GM19351 (cell line): ENCODE data around the gene LDHAL6B.

Source experiments
- ATAC-seq: cut with Tn5 transposase; IDR thresholded peaks from one replicate; pipeline ENCODE4 v1.9.1; 2021; ENCODE audit warnings: mild to moderate bottlenecking, moderate library complexity; ENCODE audit not compliant: unreplicated experiment

LDHAL6B gene

GRCh38 chr15:59216911-59217310 is 10.3 kb downstream of the LDHAL6B start:
- ATAC-seq = no peak

DNA sequence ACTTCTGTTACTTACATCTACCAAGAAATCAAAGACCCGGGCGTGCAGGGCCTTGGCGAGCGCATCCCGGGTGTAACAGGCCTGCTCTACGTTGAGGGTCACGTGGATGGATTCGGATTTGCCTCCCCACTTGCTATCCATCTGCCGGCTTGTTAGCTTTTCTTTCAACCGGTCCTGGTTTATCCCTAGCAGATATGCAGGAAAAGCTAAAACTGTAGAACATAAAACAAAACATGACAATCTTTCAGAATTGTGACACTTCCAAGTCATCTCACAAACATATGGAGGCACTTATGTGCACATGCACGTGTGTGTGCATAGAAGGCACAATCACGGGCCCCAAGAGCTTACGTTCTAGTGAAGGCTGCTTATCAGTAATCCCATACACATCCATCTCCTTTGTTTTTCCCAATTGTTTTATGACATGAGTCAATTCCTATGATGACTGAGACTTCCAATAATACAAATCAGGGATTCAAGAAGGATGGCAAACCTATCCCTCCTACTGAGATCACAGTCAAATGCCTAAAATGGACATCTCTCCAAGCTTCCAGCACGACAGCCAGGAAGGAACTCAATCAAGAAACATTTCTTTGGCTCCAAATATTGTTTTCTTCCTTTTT is 11.3 kb downstream of the LDHAL6B start:
- no peak for ATAC-seq

DNA sequence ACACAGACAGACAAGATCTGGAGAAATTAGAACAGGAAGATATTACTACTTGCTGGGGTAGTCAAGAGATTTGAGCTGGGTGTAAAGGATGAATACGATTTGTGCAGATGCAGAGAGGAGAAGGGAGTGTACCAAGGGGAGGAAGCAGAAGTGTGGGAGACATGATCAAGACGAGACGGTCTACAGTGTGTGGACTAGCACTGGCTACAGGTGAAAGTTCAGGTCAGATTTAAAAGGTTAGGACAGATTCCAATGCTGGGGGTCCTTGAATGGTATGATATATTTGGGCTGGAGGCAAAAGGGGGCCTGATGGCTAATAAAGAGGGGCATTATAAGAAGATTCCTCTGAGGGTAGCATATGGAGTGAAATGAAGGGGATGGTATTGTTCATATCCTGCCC is 12.1 kb downstream of the LDHAL6B start:
- ATAC-seq = no peak

DNA sequence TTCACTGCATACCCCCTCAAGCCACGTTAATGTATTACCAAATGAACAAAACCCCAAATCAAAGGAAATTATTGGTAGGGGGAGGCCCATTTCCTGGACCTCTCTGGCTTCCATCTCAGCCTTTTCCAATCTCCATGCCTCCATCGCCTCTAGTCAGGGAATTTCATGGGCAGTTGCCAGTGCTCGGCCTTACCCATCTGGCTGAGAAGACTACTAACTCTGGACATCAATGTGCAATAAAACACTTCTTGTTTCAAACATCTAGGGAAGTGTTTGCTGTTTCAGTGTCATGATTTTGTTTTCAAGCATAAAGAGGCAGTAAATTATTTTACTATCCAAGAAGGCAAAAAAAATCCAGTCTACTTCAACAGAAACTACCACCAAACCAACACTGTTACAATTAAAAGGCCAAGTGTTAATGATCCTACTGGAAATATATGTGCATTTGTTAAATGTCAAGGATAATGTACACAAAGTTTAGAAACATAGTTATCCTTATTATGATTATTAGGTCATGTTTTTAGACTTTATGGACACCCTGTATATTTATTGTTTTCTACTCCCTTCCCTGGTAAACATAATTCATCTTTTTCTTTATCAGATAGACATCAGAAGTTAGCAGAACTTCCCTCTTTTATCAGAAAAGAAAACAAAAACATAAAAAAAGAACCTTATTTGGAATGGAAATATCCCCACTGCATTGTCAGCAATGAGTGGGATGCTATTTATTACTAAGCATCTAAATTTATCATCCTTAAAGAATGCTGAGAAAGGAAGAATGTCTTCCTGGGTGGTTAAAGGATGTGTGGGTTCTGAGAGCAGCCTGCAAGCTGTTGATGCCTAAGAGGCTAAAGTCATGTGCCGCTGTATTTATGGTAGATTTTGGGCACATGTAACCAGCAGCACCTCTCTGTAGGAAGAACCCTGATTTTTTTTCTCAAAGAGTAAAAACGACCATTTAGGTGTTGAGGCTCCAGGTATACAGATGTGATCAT is 15.2 kb downstream of the LDHAL6B start:
- no peak for ATAC-seq

DNA sequence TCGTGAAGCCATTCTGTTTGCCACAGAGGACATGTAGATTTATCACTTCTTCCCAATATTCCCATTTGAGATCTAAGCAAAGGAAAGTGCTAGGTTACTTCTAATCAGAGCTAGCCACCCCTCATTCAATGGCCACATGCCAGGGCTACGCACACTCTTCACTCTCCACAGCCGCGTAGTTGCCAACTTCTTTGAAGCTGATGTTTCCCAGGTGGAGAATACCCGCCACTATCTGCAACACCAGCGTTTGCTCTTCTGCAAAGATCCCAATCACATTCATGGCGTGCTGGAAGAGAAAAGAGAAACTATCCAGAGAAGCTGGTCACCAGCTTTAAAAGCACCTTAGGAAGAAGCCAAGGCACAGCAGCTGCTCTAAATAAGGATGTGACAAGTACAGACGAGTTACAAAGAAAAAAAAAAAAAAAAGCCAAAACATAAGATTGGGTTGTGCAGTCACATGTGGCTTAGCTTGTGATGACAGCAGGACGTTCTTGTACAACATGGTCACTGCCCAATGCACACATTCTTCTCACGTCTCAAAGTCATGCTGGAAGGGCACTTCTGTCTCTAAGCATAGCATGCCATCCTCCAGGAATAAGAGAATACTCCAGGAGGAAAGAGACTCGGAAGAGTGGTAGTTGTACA is 16.4 kb downstream of the LDHAL6B start:
- ATAC-seq = no peak

DNA sequence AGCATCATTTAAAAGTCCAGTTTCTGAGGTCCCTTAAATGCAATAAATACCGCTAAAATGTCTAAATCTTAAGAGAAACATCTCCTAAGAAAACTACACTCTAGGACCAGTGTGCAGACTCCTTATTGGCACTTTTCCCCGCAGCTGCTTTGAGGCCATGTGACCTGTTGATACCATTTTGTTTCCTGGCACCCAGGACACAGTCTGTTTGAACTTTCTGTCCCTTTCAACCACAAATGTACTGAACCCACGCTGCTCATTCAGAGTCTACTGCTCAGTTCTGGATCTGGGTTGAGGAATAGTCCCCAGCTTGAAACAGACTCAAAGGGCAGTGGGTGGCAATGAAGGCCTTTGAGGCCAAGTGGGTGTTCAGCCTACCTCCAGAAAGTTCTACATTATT is 17.1 kb downstream of the LDHAL6B start:
- no peak for ATAC-seq

GRCh38 chr15:59224474-59224873 is 17.8 kb downstream of the LDHAL6B start:
- ATAC-seq = no peak

- ATAC-seq = no peak
These were observed 20.4 kb downstream of the LDHAL6B start for GRCh38 chr15:59227021-59227420.

- ATAC-seq = no peak
These were observed 22.4 kb downstream of the LDHAL6B start for GRCh38 chr15:59229015-59229414.

DNA sequence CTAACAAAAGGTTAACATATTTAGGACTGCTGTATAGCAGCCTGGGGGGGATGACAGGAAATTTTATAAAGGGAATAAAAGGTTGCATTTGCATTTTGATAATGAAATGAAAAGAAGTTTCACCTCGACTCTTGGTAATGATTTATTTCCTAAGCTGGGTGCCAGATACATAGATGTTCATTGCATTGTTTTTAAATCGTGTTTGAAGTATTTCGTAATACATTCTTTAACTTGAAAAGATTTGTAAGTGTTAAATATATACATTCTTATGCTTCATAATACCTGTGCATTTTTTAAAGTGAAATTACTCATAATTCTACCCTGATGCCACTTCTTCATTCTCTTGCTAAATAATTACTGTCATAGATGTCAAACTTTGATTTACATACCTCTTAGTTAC is 22.8 kb downstream of the LDHAL6B start:
- no peak for ATAC-seq

- ATAC-seq = no peak
These were observed 23.9 kb downstream of the LDHAL6B start for GRCh38 chr15:59230531-59231055.

- no peak for ATAC-seq
These were observed 25.8 kb downstream of the LDHAL6B start for GRCh38 chr15:59232476-59232875.

GRCh38 chr15:59236394-59236793 is 29.8 kb downstream of the LDHAL6B start:
- no peak for ATAC-seq

DNA sequence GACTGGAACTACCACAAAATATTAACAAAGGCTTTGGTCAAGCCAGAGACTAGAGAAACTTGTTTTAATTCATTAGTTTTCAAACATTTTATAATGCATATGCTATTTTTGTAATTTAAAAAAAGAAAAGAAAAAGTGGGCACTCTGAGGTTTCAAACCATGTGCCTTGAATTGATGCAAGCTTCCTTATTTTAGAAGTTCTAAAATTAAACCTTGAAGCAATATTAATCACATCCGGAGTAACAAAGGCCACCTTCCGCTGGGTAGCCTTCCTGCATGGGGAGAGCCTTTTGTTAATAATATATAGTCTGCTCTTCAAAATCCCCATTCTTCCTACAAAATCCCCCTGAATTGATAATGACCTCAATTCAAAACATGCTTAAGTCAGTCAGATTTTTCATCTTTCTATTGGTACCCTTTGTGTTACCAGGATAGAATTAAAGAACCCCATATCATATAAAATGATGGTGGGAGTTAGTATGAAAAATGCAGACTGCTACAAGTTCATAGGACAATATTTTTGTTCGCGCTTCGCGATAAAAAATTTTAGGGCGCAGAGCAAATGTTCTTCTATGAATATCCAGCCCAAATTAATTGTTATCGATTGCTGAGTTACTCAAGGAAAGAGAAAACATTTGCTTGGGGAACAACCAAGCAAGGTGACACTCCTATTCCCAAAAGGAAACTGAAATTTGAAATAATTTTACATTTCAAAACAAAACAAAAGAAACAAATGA is 30.6 kb downstream of the LDHAL6B start:
- peak; percentile 69 for ATAC-seq

DNA sequence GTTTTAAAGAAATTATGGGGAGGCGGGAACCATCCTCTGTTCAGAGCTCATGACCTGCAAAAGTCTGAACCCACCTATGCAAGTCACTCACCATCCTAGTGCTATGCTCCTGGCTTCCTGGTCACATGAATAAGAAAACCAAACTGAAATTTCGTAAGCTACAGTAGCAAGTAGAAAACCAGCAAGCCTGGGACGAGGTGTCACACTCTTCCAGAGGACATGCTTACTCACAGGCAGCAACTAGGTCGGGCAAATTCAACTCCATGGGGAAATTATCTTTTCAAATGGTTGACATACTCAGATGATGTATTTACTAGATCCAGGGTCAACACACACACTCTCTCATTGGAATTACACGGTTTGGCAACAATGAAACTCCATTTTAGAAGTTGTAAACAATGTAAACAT is 31.3 kb downstream of the LDHAL6B start:
- peak; percentile 54 for ATAC-seq

DNA sequence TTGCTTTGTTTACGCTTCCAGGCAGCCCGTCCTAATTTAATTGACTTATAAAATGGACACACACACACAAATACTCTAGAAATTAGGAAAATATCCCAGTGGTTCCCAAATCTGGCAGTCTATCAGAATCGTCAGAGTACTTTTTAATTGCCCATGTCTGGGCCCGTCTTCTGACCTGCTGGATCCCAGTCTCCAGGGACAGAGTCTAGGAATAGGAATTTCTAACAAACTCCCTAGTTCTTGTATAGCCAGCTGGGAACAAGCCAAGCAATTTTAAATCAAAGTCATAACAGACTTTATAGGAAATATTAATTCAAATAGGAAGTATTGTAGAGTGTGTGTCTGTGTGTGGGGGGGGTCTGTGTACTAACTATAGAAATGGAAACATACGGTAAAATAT is 33.4 kb downstream of the LDHAL6B start:
- no peak for ATAC-seq

- no peak for ATAC-seq
These were observed 36.0 kb downstream of the LDHAL6B start for GRCh38 chr15:59242649-59243048.

DNA sequence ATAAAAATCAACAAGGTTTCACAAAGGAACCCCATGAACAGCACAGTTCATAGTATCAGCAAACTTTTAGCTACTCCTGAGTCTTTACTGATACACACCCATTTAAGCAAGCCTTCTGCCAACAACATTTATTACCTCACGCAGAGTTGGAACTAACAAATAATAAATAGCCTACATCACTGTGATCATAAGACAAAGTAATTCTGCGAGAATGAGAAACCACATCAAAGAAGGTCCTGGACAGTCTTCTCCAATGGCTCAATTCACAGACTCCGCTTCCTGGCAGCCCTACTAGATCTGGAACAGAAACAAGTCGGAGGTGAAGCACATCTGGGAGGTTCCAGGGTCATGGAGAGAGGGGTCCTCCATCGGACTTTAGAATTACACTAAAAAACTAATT is 37.0 kb downstream of the LDHAL6B start:
- ATAC-seq = no peak

DNA sequence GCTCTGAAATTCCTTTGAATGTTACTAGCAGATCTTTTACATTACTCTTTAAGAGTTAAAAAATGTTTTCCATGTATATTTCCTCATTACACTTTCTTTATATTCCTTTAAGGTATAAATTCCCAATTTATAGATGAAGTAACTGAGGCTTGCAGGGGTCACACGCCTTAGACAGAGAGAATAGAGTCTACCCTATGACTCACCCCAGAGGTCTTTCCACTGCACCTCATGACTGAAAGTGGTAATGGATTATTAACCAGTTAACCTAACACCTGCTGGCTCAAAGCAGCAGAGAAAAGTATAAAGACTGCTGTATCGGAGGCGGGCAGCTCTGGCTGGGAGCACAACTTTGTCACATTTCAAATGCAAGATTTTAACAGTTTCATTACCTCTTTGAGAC is 37.7 kb downstream of the LDHAL6B start:
- ATAC-seq = peak; percentile 91

GRCh38 chr15:59245559-59245958 is 38.9 kb downstream of the LDHAL6B start:
- no peak for ATAC-seq

- ATAC-seq = no peak
These were observed 40.7 kb downstream of the LDHAL6B start for GRCh38 chr15:59247364-59247763.
